Measurements from ENCODE around the gene ACYP2. TPM values are rescaled to one million over a fixed set of nuclear protein-coding genes. Genes with fewer than 3 reads are reported as not detected.
"Not testable (repeated sequence)": the region's sequence is repeated elsewhere in the genome, so short reads cannot be mapped to it uniquely, and the experiment has no call there.

Gene ACYP2
- total RNA-seq, 1 donor from 2014 or later = 9.0 TPM

- TF ChIP-seq CTCF (IDR thresholded peaks at IDR 0.05; ENCODE audit: insufficient read depth, low read length, severe bottlenecking) = no peak
- Histone ChIP-seq H3K36me3 (ENCODE audit: control insufficient read depth, insufficient read depth, low read length) (no peaks in the 10 kb centered on the region), H3K4me3 (ENCODE audit: low read depth, low read length) (no peak overlapping the region), H3K27me3 (ENCODE audit: control insufficient read depth, insufficient read depth, low read length) (no peaks in the 10 kb centered on the region)
- DNase-seq (ENCODE audit: low read depth) (peak; percentile 93), FAIRE-seq (no peak)
Observed at GRCh38 chr2:54103454-54104314, 11.7 kb upstream of the ACYP2 start.

GRCh38 chr2:54106631-54107454 is 8.6 kb upstream of the ACYP2 start:
- peak; percentile 55 for DNase-seq (ENCODE audit: low read depth)

GRCh38 chr2:54107455-54107764 is 8.0 kb upstream of the ACYP2 start:
- Histone ChIP-seq H3K36me3 (ENCODE audit: control insufficient read depth, insufficient read depth, low read length) (no peaks in the 10 kb centered on the region), H3K27me3 (ENCODE audit: control insufficient read depth, insufficient read depth, low read length) (no peaks in the 10 kb centered on the region), H3K4me3 (ENCODE audit: low read depth, low read length) (no peak overlapping the region)
- no peak for TF ChIP-seq CTCF (IDR thresholded peaks at IDR 0.05; ENCODE audit: insufficient read depth, low read length, severe bottlenecking)
- FAIRE-seq = no peak
- no peak for DNase-seq (ENCODE audit: low read depth)

More at GRCh38 chr2:54106631-54107454, 8.6 kb upstream of the ACYP2 start:
- TF ChIP-seq CTCF (IDR thresholded peaks at IDR 0.05; ENCODE audit: insufficient read depth, low read length, severe bottlenecking) = peak; percentile 56
- H3K4me3 ChIP-seq (ENCODE audit: low read depth, low read length) = no peak overlapping the region
- no peak for FAIRE-seq
- no peaks in the 10 kb centered on the region for H3K27me3 ChIP-seq (ENCODE audit: control insufficient read depth, insufficient read depth, low read length)
- no peaks in the 10 kb centered on the region for H3K36me3 ChIP-seq (ENCODE audit: control insufficient read depth, insufficient read depth, low read length)

- DNase-seq (ENCODE audit: low read depth) = peak; percentile 67
- no peak for FAIRE-seq
- Histone ChIP-seq H3K36me3 (ENCODE audit: control insufficient read depth, insufficient read depth, low read length) (no peaks in the 10 kb centered on the region), H3K27me3 (ENCODE audit: control insufficient read depth, insufficient read depth, low read length) (no peaks in the 10 kb centered on the region), H3K4me3 (ENCODE audit: low read depth, low read length) (no peak overlapping the region)
- no peak for TF ChIP-seq CTCF (IDR thresholded peaks at IDR 0.05; ENCODE audit: insufficient read depth, low read length, severe bottlenecking)
Observed at GRCh38 chr2:54107903-54108615, 7.4 kb upstream of the ACYP2 start.

- no peak for TF ChIP-seq CTCF (IDR thresholded peaks at IDR 0.05; ENCODE audit: insufficient read depth, low read length, severe bottlenecking)
- FAIRE-seq = no peak
- no peak for DNase-seq (ENCODE audit: low read depth)
- H3K36me3 ChIP-seq (ENCODE audit: control insufficient read depth, insufficient read depth, low read length) = no peaks in the 10 kb centered on the region
- H3K4me3 ChIP-seq (ENCODE audit: low read depth, low read length) = no peak overlapping the region
- H3K27me3 ChIP-seq (ENCODE audit: control insufficient read depth, insufficient read depth, low read length) = no peaks in the 10 kb centered on the region
Observed at GRCh38 chr2:54109848-54110247, 5.6 kb upstream of the ACYP2 start.

- H3K36me3 ChIP-seq (ENCODE audit: control insufficient read depth, insufficient read depth, low read length); DNase-seq (ENCODE audit: low read depth); FAIRE-seq; H3K27me3 ChIP-seq (ENCODE audit: control insufficient read depth, insufficient read depth, low read length); H3K4me3 ChIP-seq (ENCODE audit: low read depth, low read length): not testable (repeated sequence)
Observed at GRCh38 chr2:54114479-54114878, 936 bp upstream of the ACYP2 start.

All from bronchial epithelial cell (primary cell).